ENCODE measurements around the gene CHMP2B.
A peak's percentile ranks its signal among the peaks of the same experiment; 100 is the strongest.
"Not testable (repeated sequence)": the region's sequence is repeated elsewhere in the genome, so short reads cannot be mapped to it uniquely, and the experiment has no call there.

Gene CHMP2B

DNA sequence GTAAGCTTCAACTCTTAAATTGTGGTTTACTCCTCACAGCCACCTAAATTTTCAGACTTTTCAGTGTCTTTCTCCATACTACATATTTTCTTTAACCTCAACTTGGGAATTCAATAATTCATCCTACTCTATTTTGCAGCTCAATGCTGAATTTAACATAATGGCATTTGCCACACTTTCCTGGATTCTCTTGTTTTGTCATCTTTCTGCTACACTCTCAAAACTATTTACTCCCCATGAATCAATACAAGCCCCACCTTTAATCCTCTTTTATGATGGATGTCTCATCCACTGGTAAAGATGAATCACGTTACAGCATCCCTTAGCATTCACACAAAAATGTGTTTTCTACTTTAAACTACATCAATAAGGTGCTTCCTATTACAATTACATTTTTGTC lies 19.6 kb upstream of the CHMP2B start:
- H3K4me1 Mint-ChIP-seq, result no peaks in the 10 kb centered on the region
- no peak overlapping the region for H3K4me3 Mint-ChIP-seq
- H3K27ac Mint-ChIP-seq, result no peak overlapping the region
- ATAC-seq (no peak), DNase-seq (no peak)
- H3K9me3 Mint-ChIP-seq, result no peaks in the 10 kb centered on the region
- peaks cover 8% of the 10 kb centered on the region for H3K27me3 Mint-ChIP-seq

DNA sequence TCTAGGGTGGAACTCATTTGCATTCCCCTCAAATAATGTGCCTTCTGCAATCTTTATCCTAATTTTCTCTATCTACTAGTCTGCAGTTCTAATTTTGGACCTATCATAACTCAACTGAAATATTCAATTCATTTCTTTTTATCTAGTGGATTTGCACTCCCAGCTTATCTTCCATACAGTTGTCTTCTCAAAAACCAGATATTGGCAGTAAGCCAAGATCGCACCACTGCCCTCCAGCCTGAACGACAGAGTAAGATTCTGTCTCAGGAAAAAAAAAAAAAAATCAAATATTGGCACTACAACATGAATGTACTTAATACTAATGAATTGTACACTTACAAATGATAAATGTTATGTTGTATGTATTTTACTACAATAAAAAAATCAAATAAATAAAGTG lies 18.0 kb upstream of the CHMP2B start:
- ATAC-seq (no peak), DNase-seq (no peak)
- Mint-ChIP-seq H3K4me3 (no peak overlapping the region), H3K4me1 (no peaks in the 10 kb centered on the region), H3K27me3 (peaks cover 8% of the 10 kb centered on the region), H3K9me3 (no peaks in the 10 kb centered on the region), H3K27ac (no peak overlapping the region)

DNA sequence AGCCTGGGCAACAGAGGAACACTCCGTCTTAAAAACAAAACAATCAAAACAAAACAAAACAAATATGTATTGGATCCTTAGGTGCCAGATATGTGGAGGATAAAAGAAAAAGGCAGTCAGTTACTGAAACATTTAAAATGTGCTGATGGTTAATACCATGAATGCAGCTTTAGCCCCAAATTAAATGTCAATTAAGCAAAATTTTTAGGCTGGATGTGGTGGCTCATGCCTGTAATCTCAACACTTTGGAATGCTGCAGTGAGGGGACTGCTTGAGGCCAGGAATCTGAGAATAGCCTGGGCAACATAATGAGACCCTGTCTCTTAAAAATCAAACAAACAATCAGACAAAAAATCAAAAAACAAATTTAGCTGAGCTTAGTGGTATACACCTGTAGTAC lies 8.5 kb upstream of the CHMP2B start:
- Mint-ChIP-seq H3K4me1 (no peaks in the 10 kb centered on the region), H3K27me3 (peaks cover 26% of the 10 kb centered on the region)
- no peak for DNase-seq

DNA sequence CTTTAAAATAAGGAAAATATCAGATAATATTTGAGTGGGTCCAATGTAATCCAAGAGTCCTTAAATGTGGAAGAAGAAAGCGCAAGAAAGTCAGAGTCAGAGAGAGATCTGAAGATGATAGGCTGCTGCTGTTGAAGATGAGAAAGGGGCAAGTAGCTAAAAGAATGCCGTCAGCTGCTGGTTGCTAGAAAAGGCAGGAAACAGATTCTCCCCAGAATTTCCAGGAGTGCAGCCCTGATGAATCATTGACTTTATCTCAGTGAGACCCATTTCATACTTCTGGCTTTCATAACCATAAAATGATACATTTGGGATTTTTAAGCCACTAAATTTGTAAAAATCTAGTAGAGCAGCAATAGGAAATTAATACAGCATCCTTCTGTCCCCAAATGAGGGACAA lies 7.5 kb upstream of the CHMP2B start:
- H3K27me3 Mint-ChIP-seq, result peaks cover 26% of the 10 kb centered on the region
- no peak overlapping the region for H3K27ac Mint-ChIP-seq
- ATAC-seq (no peak), DNase-seq (no peak)
- no peak overlapping the region for H3K4me3 Mint-ChIP-seq
- H3K4me1 Mint-ChIP-seq, result no peaks in the 10 kb centered on the region
- peaks cover 7 to 9% of the 10 kb centered on the region in 2 donors for H3K9me3 Mint-ChIP-seq

More for the DNA sequence above, 8.5 kb upstream of the CHMP2B start:
- H3K4me3 Mint-ChIP-seq, result no peak overlapping the region
- ATAC-seq, result no peak
- H3K27ac Mint-ChIP-seq, result no peak overlapping the region
- H3K9me3 Mint-ChIP-seq, result peaks cover 7 to 9% of the 10 kb centered on the region in 2 donors

DNA sequence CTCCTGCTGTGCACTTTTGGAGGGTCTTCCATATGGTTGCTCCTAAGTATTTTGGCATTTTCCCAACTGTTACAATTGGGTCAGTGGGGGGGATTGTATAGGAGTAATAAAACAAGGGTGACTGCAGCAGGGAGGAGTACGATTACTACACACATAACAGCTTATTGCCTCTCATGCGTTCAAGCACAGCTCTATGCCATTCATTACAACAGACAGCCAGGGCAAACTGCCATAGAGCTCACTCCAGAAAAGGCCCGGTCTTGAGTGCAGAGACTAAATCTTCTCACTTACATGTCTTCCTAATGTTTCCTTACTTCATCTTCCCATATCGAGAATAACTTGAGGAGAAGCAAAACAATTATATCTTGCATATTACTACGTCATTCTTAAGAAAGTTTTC lies 1.4 kb upstream of the CHMP2B start:
- H3K27ac Mint-ChIP-seq, result no peak overlapping the region
- DNase-seq, result no peak
- H3K9me3 Mint-ChIP-seq, result peaks cover 5 to 7% of the 10 kb centered on the region in 2 donors
- peaks cover 24% of the 10 kb centered on the region for H3K4me1 Mint-ChIP-seq
- peak overlapping the region in 1 of 2 donors; percentile 96 for H3K4me3 Mint-ChIP-seq
- H3K27me3 Mint-ChIP-seq, result peaks cover 8% of the 10 kb centered on the region
- no peak for ATAC-seq

DNA sequence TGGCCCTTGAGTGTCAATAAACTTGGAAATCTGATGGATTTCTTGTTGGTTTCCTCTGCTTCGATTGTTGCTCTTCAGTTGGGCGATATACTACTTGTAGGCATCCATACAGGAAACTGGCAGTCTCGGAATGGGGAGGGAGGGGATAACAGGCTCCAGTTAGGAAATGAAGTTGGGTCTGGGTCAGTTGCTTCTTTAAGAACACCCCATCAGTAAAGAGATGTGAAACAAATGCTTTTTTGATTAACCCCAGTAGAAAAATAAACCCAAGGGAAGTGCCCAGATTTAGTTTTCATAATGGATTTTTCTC lies 681 bp downstream of the CHMP2B start:
- no peak for DNase-seq
- ATAC-seq, result no peak
- Mint-ChIP-seq H3K27me3 (peaks cover 5% of the 10 kb centered on the region), H3K4me1 (peaks cover 38% of the 10 kb centered on the region), H3K9me3 (peaks cover 4 to 5% of the 10 kb centered on the region in 2 donors), H3K27ac (peak overlapping the region; percentile 97 to 99), H3K4me3 (peak overlapping the region; percentile 95 to 96)

DNA sequence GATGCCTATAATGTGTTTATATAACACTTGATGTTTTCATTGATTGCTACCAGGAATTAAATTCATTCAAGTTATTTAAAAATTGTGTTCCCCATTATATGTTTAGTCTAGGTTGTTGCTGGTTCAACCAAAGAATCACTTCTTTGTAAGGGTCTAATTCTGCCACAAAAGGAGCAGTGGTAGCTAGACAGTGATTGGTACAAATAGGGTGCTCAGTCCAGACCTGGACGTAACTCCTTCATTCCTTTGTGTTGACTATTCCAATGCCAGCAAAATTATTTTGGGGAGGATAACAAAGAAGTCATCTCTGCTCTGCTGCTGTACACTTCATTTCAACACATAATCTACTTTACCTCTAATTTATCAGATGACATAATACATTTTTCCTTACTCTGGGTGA lies 1.2 kb downstream of the CHMP2B start:
- Mint-ChIP-seq H3K4me1 (peaks cover 43% of the 10 kb centered on the region), H3K9me3 (no peaks in the 10 kb centered on the region), H3K4me3 (peak overlapping the region; percentile 95 to 96), H3K27me3 (no peaks in the 10 kb centered on the region), H3K27ac (no peak overlapping the region)
- no peak for ATAC-seq
- DNase-seq, result no peak

DNA sequence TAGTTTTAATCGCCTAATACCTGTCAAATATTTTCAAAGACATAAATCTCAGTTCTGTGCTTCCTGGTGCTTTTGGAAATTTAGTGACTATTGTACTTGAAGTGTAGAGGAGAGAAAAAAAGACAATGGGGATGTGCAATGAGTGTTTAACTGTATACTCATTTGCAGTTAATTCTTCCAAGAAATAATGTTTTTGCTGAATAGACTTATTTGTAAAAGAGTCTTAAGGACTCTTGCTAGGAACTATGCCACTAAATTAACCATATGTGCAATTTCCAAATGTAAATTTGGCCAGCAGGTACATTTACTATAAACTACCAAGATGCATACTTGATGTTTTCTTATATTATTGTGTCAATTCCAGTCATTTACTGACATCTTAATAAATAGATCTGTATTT lies 2.0 kb downstream of the CHMP2B start:
- Mint-ChIP-seq H3K27me3 (no peaks in the 10 kb centered on the region), H3K4me1 (peaks cover 44% of the 10 kb centered on the region), H3K27ac (no peak overlapping the region), H3K4me3 (peak overlapping the region; percentile 11 to 96), H3K9me3 (no peaks in the 10 kb centered on the region)
- ATAC-seq (no peak), DNase-seq (no peak)

DNA sequence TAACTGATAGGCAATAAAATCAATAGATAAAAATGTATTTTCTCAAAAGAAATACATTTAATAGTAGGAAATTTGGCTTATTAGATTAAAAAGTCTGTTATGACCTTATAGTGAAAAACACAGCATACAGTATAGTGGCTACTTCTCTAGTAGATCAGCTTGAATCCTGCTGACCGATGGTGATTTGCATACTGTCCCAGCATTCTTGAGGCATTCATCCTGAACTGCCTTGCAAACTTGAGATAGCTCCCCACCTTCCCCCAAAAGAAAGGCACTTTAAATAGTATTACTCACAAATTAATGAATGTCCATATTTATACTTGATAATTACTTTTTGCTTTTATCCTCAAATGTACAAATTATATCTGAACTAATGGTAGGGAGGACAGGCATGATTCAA lies 6.7 kb downstream of the CHMP2B start:
- Mint-ChIP-seq H3K4me1 (peaks cover 33% of the 10 kb centered on the region), H3K27ac (no peak overlapping the region), H3K9me3 (no peaks in the 10 kb centered on the region), H3K4me3 (no peak overlapping the region), H3K27me3 (no peaks in the 10 kb centered on the region)
- ATAC-seq (no peak), DNase-seq (no peak)

DNA sequence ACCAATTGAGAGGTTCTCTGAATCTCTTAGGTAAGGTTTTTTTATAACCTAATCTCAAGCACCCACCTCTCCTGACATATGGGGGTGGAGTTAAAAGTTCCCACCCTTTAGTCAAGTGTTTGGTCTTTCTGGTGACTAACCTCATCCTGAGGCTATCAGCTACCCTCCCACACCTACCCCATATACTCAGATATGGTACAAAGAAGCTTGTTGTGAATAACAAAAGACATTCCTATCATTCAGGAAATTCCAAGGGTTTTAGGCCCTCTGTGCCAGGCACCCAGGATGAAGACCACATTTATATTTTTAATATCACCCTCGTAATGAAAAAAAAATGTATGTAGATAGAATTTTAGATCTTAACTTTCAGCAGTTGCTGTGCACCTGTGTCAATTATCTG lies 9.0 kb downstream of the CHMP2B start:
- Mint-ChIP-seq H3K4me1 (peaks cover 26% of the 10 kb centered on the region), H3K9me3 (no peaks in the 10 kb centered on the region), H3K27me3 (no peaks in the 10 kb centered on the region), H3K4me3 (no peak overlapping the region), H3K27ac (no peak overlapping the region)
- no peak for ATAC-seq
- DNase-seq, result no peak

DNA sequence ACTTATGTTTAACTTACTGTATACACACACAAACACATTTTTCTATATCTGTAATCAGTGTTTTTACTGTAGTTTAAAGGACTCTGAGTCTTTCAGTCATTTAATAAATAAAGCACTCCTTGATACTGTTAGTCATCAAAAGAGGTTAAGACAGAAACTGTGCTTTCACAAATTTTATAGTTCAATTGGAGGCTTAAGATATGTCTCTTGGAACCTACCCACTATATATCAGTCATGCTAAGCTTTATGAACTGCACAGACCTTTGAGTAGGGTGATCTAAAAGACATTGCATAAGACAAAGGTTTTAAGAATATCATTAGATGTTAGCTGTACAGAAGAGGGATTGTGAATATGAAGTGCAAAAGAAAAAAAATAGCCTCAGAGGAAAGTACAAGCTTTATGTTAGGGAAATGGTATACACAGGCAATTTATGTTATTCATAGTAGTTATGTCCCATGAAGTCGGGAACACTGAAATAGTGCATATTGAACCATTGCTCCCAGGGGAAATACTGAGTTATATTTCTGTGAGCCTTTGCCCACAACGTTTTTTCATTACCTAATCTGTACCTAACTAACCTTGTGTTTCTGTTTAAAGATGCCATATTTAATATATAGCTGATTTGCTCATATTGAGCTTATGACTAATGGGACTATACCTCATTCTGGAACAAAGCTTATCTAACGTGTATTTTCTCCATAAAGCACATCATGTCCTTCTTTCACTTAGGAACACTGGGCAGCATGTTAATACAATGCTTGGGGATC lies 19.7 kb downstream of the CHMP2B start:
- Mint-ChIP-seq H3K4me3 (no peak overlapping the region), H3K9me3 (no peaks in the 10 kb centered on the region), H3K27me3 (no peaks in the 10 kb centered on the region), H3K27ac (no peak overlapping the region), H3K4me1 (peaks cover 10% of the 10 kb centered on the region)
- DNase-seq (no peak), ATAC-seq (no peak)

DNA sequence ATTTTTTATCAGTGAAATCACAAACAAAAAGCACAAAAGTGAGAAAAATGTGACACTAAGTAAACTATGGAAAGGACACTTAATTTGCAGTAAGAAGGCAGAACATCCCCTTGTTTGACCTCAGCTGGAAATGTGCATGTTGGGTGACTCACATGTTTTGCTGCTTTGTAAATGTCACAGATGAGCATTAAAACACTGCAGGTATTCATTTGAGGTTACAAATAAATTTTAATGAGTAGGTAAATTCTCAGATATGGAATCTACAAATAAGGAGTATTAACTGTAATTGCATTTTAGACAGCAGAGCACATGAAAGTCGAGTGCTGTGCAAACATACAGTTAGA lies 20.3 kb downstream of the CHMP2B start:
- ATAC-seq (no peak), DNase-seq (no peak)
- H3K9me3 Mint-ChIP-seq, result no peaks in the 10 kb centered on the region
- H3K4me3 Mint-ChIP-seq, result no peak overlapping the region
- H3K4me1 Mint-ChIP-seq, result peaks cover 10% of the 10 kb centered on the region
- no peak overlapping the region for H3K27ac Mint-ChIP-seq
- H3K27me3 Mint-ChIP-seq, result no peaks in the 10 kb centered on the region

DNA sequence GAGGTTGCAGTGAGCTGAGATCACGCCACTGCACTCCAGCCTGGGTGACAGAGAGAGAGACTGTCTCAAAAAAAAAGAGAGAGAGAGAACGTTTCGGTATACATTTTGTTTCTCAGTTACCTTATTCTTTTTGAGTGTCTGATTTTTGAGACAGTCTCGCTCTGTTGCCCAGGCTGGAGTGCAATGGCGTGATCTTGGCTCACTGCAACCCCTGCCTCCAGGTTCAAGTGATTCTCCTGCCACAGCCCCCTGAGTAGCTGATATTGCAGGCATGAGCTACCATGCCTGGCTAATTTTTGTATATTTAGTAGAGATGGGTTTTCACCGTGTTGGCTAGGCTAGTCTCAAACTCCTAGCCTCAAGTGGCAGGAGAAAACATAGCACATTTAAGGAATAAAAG lies 21.1 kb downstream of the CHMP2B start:
- not testable (repeated sequence) for H3K27me3 Mint-ChIP-seq, H3K4me3 Mint-ChIP-seq, ATAC-seq, H3K9me3 Mint-ChIP-seq, H3K27ac Mint-ChIP-seq, DNase-seq
- peaks cover 10% of the 10 kb centered on the region for H3K4me1 Mint-ChIP-seq

DNA sequence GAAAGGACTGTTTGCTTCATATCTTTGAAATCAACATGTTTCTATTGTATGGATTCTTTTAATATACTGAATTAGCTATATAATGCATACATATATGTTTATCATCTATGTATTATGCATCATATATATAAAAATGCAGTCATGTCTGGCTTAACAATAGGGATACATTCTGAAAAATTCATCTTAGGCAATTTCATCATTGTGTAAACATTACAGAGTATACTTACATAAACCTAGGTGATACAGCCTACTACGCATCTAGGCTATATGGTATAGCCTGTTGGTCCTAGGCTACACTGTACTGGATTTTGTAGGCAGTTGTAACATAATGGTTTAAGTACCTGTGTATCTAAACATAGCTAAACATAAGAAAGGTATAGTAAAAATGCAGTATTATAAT lies 21.7 kb downstream of the CHMP2B start:
- no peak overlapping the region for H3K4me3 Mint-ChIP-seq
- H3K27me3 Mint-ChIP-seq, result no peaks in the 10 kb centered on the region
- DNase-seq (no peak), ATAC-seq (no peak)
- H3K4me1 Mint-ChIP-seq, result peaks cover 10% of the 10 kb centered on the region
- H3K27ac Mint-ChIP-seq, result no peak overlapping the region
- no peaks in the 10 kb centered on the region for H3K9me3 Mint-ChIP-seq

DNA sequence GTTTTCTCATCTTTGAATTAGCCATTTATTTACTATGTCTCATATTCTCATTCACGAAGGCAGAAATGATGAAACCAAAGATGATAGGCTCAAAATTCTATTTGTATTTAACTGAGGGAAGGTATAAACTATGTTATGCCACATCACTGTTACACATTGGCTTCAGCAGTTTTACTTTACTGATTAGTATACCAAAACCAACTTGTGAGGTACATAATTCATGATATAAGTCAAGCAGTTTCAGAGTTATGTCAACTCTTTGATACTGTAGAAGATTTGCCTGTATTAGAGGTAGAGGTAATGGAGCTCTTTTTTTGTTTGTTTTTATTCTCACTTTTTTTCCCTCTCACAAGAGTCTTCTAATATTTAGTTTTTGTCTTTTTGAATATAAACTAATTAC lies 22.9 kb downstream of the CHMP2B start:
- DNase-seq (no peak), ATAC-seq (no peak)
- no peaks in the 10 kb centered on the region for H3K9me3 Mint-ChIP-seq
- H3K27ac Mint-ChIP-seq, result no peak overlapping the region
- H3K4me3 Mint-ChIP-seq, result no peak overlapping the region
- H3K27me3 Mint-ChIP-seq, result no peaks in the 10 kb centered on the region
- H3K4me1 Mint-ChIP-seq, result peaks cover 10% of the 10 kb centered on the region

DNA sequence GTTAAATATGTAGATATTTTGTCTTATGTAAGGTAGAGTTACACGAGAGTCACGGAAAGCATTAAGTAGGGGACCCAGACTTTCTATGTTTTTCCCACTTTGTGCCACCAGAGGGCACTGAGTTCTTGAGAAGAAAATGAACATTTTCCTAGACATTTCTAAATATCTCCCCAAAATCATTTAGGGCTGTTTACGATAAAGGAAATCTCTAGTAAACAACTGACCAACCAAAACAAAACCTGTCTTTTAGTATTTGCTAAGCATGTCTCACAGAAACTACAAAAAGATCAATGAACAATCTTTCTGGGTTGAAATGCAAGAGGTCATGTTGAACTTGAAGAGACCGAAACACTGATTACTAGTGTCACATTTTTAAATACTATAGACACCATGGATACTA lies 33.2 kb downstream of the CHMP2B start:
- Mint-ChIP-seq H3K9me3 (no peaks in the 10 kb centered on the region), H3K4me1 (no peaks in the 10 kb centered on the region), H3K4me3 (no peak overlapping the region), H3K27me3 (no peaks in the 10 kb centered on the region), H3K27ac (no peak overlapping the region)
- DNase-seq (peak; percentile 21 to 25), ATAC-seq (peak; percentile 46)

DNA sequence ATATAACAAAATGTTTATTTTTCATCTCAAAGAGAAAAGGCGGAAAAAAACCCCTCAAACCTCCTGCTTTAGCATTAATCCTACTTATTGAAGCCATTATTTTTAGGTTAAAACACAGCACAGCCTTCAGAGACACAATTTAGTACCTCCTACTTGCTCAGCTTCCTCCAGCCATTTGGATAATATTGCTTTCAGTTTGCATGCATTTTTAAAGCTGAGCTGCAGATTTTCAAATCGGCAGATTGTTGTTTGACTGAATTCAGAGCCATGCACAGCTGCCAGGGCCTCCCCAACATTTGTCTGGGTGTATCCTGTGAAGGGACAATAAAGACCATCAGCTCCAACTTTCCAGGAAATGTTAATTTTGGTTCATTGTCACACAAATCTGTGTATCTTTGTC lies 34.8 kb downstream of the CHMP2B start:
- Mint-ChIP-seq H3K27ac (no peak overlapping the region), H3K4me1 (no peaks in the 10 kb centered on the region), H3K27me3 (no peaks in the 10 kb centered on the region), H3K4me3 (no peak overlapping the region), H3K9me3 (no peaks in the 10 kb centered on the region)
- ATAC-seq, result no peak
- no peak for DNase-seq

Data from stimulated activated naive CD8-positive, alpha-beta T cell treated with anti-CD3 and anti-CD28 coated beads, Interleukin-15, amount 100 ng/mL, for 72 hours (primary cell).